Mesangial cell (primary cell): Measurements from ENCODE around the gene UNC93B1. TPM values are rescaled to one million over a fixed set of nuclear protein-coding genes. Genes with fewer than 3 reads are reported as not detected.

Experiments
- total RNA-seq: library from RNA; depleted of rRNA; stranded (reverse); fragments of >200 nt; gene quantifications from 2 replicates; pipeline ENCODE4 v1.2.3, GENCODE V29; 2015

The UNC93B1 gene, protein sequence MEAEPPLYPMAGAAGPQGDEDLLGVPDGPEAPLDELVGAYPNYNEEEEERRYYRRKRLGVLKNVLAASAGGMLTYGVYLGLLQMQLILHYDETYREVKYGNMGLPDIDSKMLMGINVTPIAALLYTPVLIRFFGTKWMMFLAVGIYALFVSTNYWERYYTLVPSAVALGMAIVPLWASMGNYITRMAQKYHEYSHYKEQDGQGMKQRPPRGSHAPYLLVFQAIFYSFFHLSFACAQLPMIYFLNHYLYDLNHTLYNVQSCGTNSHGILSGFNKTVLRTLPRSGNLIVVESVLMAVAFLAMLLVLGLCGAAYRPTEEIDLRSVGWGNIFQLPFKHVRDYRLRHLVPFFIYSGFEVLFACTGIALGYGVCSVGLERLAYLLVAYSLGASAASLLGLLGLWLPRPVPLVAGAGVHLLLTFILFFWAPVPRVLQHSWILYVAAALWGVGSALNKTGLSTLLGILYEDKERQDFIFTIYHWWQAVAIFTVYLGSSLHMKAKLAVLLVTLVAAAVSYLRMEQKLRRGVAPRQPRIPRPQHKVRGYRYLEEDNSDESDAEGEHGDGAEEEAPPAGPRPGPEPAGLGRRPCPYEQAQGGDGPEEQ
- total RNA-seq = 28.8 and 50.7 TPM in 2 replicates

GRCh38 chr11:68003846-68004550 lies at the start of gene UNC93B1:
UNC93B1 (minus strand) TSS chr11:68004097; CDS start chr11:68004043, 54 bp downstream.

DNA sequence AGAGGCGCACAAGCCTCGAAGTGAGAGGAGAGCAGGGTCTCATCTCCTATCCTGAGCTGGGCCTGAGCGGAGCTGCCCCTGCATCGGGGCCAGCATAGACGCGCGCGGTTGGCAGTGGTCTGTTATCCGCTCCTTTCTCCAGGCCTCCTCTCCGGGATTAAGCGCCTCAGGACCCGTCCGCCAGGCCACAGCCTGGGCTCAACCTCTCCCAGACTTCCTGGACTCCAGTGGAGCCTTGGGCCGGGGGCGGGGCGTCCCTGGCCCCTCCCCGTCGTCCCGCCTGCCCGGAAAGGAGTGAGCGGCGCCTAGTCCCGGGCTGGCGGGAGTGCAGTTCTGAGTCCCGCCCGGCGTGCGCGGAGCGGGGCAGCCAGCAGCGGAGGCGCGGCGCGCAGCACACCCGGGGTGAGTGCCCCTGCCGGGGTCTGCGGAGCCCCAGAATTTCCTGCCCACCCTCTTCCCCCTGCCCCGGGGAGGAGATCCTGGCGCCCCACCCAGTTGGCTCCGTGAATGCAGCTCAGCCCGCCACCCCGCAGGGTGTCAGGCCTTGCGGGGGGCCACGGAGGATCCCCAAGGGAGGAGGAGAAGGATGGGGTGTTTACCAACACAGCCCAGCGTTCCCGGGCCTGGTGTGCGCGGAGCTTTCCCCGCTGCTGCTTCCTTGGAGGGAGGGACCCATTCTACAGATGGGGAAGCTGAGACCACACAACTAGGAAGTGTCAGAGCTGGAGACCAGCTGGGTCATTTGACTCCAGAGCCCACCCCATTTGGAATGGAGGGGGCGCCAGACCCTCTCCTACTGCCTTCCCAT lies 35.0 kb upstream of the UNC93B1 start, which contains the start of gene TCIRG1:
Gene TCIRG1 (plus strand): TSS at position 308 of the 808 bp plus-strand sequence. CDS start 2,247 bp downstream, outside the sequence.

DNA sequence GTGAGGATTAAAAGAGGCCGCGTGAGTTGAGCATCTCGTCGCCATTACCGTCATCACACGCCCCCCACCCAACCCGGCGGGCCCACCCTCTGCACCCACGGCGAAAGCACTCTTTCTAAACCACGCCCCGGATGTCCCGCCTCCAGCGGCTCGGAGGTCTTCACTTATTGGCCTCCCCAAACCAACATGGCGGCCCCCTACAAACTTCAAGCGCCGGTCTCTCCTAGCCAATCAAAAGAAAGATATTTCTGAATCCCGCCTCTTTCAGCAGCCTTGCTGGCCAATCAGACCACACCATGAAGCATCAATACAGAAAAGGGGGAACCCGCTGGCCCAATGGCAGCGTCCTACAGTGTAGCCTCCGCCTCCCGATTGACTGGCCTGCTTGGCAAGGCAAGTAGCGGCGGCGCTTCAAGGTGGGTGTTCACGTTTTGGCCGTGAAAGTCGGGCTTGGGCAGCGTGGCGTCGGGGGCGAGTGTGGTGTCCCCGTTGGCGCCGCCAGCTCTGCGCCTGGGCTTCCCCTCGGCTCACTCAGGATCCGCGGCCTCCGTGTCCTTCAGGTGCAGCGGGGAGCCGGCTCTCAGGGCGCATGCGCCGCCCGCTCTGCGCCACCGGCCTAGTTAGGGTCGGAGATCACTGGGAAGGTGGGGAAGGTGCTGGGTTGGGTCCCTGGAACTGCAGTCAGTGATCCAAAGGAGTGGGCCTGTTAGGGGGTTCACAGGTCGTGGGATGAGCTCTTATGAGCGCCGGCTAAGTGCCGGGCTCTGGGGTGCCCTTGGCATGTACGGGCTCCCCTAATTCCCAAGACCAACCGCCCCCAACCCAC lies 26.6 kb upstream of the UNC93B1 start, which contains the start of gene NDUFS8:
Gene NDUFS8 (plus strand): TSS at position 364 of the 826 bp plus-strand sequence. CDS start 1,471 bp downstream, outside the sequence.

DNA sequence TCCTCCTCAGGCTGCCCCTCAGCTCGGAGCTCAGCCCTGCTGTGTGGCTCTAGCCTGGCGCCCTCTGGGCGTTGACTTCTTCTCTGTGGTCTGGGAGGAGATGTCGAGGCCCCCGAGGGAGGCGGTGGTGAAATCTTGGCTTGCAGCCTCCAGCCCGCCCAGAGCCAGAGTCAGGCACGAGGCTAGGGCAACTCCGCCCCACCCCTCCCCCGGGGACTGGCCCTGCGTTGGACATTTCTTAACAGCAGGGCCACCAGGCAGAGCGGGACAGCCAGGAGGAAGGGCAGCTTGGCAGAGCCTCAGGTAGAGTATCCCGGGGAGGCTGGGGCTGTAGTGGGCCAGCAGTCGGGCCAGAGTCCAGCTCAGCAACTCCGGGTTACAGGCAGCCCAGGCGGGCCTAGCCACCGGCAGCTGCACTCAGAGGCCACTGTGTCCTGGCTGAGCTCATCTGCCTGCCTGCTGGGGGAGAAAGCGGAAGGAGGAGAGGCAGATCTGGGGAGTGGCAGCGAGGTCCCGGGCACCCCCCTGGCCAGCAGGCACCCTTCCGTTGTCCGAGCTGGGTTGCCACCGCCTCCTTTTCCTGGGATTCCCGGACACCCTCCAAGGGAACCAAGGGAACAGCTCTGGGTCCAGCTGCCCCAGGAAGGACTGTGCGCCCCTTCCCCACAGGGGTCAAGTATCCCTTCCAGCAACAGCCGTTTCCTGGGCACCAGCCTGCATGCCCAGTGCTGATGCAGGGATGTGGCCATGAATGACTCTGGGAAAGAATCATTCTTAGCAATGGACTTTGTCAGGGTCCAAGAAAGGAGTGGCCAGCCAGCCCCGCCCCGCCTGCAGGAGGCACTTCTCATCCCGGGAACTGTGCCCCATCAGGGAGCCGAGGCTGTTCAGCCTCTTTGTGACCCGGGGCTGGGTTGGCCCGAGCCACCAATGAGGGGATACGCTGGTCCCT lies 6.5 kb upstream of the UNC93B1 start, which contains the start of gene ALDH3B1:
Gene ALDH3B1 (plus strand): TSS at position 238 of the 952 bp plus-strand sequence. CDS start 4,971 bp downstream, outside the sequence.

Other genes starting within 250 kb of the UNC93B1 start
- 7.5 and 55.3 TPM in 2 replicates for gene ALDH3B1, start 6.2 kb upstream of the UNC93B1 start, total RNA-seq
- 303 and 311 TPM in 2 replicates for gene NDUFS8, start 26.6 kb upstream of the UNC93B1 start, total RNA-seq
- gene TCIRG1, start 34.9 kb upstream of the UNC93B1 start, total RNA-seq = 115 and 147 TPM in 2 replicates
- 12.0 and 13.2 TPM in 2 replicates for gene CHKA, start 117.3 kb upstream of the UNC93B1 start, total RNA-seq
- 7.5 and 10.8 TPM in 2 replicates for gene KMT5B, start 209.2 kb upstream of the UNC93B1 start, total RNA-seq